ENCODE data around the gene CCDC171. TPM values are rescaled to one million over a fixed set of nuclear protein-coding genes. Genes with fewer than 3 reads are reported as not detected.

Gene CCDC171
- total RNA-seq, 2 experiments from 2014 or later, result 0.49 to 1.1 TPM

- H3K4me3 ChIP-seq (ENCODE audit: low read length), result no peak overlapping the region
- no peaks in the 10 kb centered on the region for H3K4me1 ChIP-seq (ENCODE audit: insufficient read depth, low read length)
- H3K27ac ChIP-seq (ENCODE audit: low read depth in 1 of 2, low read length in 2 of 2), result no peak overlapping the region
- no peak overlapping the region for H3K27ac Mint-ChIP-seq
- TF ChIP-seq, protein P1, sequence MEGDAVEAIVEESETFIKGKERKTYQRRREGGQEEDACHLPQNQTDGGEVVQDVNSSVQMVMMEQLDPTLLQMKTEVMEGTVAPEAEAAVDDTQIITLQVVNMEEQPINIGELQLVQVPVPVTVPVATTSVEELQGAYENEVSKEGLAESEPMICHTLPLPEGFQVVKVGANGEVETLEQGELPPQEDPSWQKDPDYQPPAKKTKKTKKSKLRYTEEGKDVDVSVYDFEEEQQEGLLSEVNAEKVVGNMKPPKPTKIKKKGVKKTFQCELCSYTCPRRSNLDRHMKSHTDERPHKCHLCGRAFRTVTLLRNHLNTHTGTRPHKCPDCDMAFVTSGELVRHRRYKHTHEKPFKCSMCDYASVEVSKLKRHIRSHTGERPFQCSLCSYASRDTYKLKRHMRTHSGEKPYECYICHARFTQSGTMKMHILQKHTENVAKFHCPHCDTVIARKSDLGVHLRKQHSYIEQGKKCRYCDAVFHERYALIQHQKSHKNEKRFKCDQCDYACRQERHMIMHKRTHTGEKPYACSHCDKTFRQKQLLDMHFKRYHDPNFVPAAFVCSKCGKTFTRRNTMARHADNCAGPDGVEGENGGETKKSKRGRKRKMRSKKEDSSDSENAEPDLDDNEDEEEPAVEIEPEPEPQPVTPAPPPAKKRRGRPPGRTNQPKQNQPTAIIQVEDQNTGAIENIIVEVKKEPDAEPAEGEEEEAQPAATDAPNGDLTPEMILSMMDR (IDR thresholded peaks at IDR 0.05), result no peak
- ChIA-PET CTCF (no interaction called here), POLR2A (no interaction called here)
- intact Hi-C loops (cut with DNase I, micrococcal nuclease), result no loop called here
- H3K27me3 Mint-ChIP-seq, result no peaks in the 10 kb centered on the region
- H3K27me3 ChIP-seq (ENCODE audit: control insufficient read depth in 1 of 2, insufficient read depth in 2 of 2, low read length in 2 of 2), result no peaks in the 10 kb centered on the region
- peaks cover 12% of the 10 kb centered on the region for H3K9me3 Mint-ChIP-seq
- H3K4me3 Mint-ChIP-seq, result no peak overlapping the region
- ATAC-seq (ENCODE audit: poor library complexity) (no peak), DNase-seq (no peak)
- H3K36me3 ChIP-seq (ENCODE audit: insufficient read depth, low read length), result no peaks in the 10 kb centered on the region
- H3K36me3 Mint-ChIP-seq (ENCODE audit: low read depth), result no peaks in the 10 kb centered on the region
- H3K9me3 ChIP-seq (ENCODE audit: control insufficient read depth in 1 of 2, insufficient read depth in 1 of 2, low read length in 2 of 2), result no peaks in the 10 kb centered on the region
- H3K4me1 Mint-ChIP-seq (ENCODE audit: low read depth), result no peaks in the 10 kb centered on the region
These were observed 461.0 kb downstream of the CCDC171 start for GRCh38 chr9:16013826-16014225.

GRCh38 chr9:16022228-16022627 is 469.4 kb downstream of the CCDC171 start:
- H3K27me3 Mint-ChIP-seq, result peaks cover 4% of the 10 kb centered on the region
- ATAC-seq (ENCODE audit: poor library complexity) (no peak), DNase-seq (no peak)
- H3K36me3 Mint-ChIP-seq (ENCODE audit: low read depth), result no peaks in the 10 kb centered on the region
- Histone ChIP-seq H3K36me3 (ENCODE audit: insufficient read depth, low read length) (no peaks in the 10 kb centered on the region), H3K27me3 (ENCODE audit: control insufficient read depth in 1 of 2, insufficient read depth in 2 of 2, low read length in 2 of 2) (no peaks in the 10 kb centered on the region), H3K9me3 (ENCODE audit: control insufficient read depth in 1 of 2, insufficient read depth in 1 of 2, low read length in 2 of 2) (peaks cover 0 to 8% of the 10 kb centered on the region in 2 experiments), H3K4me3 (ENCODE audit: low read length) (no peak overlapping the region), H3K27ac (ENCODE audit: low read depth in 1 of 2, low read length in 2 of 2) (no peak overlapping the region), H3K4me1 (ENCODE audit: insufficient read depth, low read length) (no peaks in the 10 kb centered on the region)
- no peaks in the 10 kb centered on the region for H3K4me1 Mint-ChIP-seq (ENCODE audit: low read depth)
- ChIA-PET POLR2A (no interaction called here), CTCF (no interaction called here)
- H3K9me3 Mint-ChIP-seq, result peaks cover 8% of the 10 kb centered on the region
- H3K27ac Mint-ChIP-seq, result no peak overlapping the region
- intact Hi-C loops (cut with DNase I, micrococcal nuclease), result no loop called here
- no peak overlapping the region for H3K4me3 Mint-ChIP-seq
- TF ChIP-seq, protein P1 (IDR thresholded peaks at IDR 0.05), result no peak

DNA sequence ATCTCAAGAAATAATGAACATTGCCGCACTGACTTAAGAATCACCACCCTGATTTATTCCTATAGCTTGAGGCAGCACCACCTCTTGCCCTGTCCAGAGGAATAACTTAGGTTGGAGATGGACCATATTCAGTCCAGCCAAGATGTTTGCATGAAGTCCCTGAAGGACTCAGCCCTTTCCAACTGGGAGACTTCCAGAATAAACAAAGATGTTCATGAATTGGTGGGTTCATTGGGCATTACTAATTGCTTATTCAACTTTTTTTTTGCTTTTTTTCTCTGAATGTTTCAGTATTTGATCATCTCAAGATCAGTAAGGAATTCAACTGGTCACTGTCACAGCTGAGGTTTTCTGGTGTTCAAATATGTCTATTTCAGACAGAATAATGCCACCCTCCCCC is 470.6 kb downstream of the CCDC171 start:
- Histone ChIP-seq H3K9me3 (ENCODE audit: control insufficient read depth in 1 of 2, insufficient read depth in 1 of 2, low read length in 2 of 2) (peaks cover 0 to 8% of the 10 kb centered on the region in 2 experiments), H3K4me1 (ENCODE audit: insufficient read depth, low read length) (no peaks in the 10 kb centered on the region), H3K27me3 (ENCODE audit: control insufficient read depth in 1 of 2, insufficient read depth in 2 of 2, low read length in 2 of 2) (no peaks in the 10 kb centered on the region), H3K36me3 (ENCODE audit: insufficient read depth, low read length) (no peaks in the 10 kb centered on the region), H3K27ac (ENCODE audit: low read depth in 1 of 2, low read length in 2 of 2) (no peak overlapping the region), H3K4me3 (ENCODE audit: low read length) (no peak overlapping the region)
- Mint-ChIP-seq H3K27ac (no peak overlapping the region), H3K36me3 (ENCODE audit: low read depth) (no peaks in the 10 kb centered on the region), H3K4me3 (no peak overlapping the region), H3K9me3 (peaks cover 8% of the 10 kb centered on the region), H3K4me1 (ENCODE audit: low read depth) (no peaks in the 10 kb centered on the region), H3K27me3 (peaks cover 4% of the 10 kb centered on the region)
- TF ChIP-seq, protein P1 (IDR thresholded peaks at IDR 0.05), result no peak
- no peak for DNase-seq
- intact Hi-C loops (cut with DNase I, micrococcal nuclease), result no loop called here
- no peak for ATAC-seq (ENCODE audit: poor library complexity)
- POLR2A ChIA-PET, result no interaction called here
- CTCF ChIA-PET, result no interaction called here

Other genes starting within 250 kb of the CCDC171 start
- 10 to 100 TPM; 37.6 to 43.6 TPM for gene TTC39B, start 245.8 kb upstream of the CCDC171 start, total RNA-seq
- 1 to 10 TPM; 3.3 to 4.7 TPM for gene SNAPC3, start 130.2 kb upstream of the CCDC171 start, total RNA-seq
- 100 to 1,000 TPM; 127 to 132 TPM for gene PSIP1, start 42.1 kb upstream of the CCDC171 start, total RNA-seq